Testis (tissue), 2 donors: ENCODE results near the gene PPP1R2.

Experiments used
- POLR2A ChIP-seq: fragments of 450-650 bp; IDR thresholded peaks from one replicate; pipeline ENCODE4 v1.6.1; 2017; ENCODE audit warnings: antibody characterized with exemption, mild to moderate bottlenecking, moderate library complexity
- TF ChIP-seq, protein P1 (sequence below), 3 experiments: fragments of 450-650 bp in 2 of 3; fragments of 200-600 bp in 1 of 3; sonication (generic) in 1 of 3; IDR thresholded peaks; one replicate each; pipeline ENCODE4 v1.5.1; 2016 to 2019; ENCODE audit warnings: antibody characterized with exemption in 3 of 3, mild to moderate bottlenecking in 2 of 3, moderate library complexity in 1 of 3

DNA sequence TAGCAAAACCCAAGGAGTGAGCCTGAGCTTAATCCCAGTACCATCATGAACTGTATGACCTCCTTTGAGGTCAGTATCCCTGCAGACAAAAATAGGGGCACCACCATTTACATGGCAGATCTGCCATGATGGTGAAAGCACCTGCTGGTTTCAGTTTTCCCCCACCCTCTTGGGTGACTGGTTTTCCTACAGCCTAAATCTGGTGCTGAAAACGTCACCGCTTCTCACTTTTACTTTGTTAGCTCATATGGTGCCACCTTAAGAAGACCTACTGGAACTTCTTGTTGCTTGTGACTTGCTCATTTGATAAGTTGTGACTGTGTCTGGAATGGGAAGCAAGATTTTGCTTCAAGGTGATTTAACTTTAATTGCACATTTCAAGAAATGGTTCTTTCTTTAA lies 5.1 kb downstream of the PPP1R2 start:
- TF ChIP-seq POLR2A = no peak
- TF ChIP-seq, protein P1, sequence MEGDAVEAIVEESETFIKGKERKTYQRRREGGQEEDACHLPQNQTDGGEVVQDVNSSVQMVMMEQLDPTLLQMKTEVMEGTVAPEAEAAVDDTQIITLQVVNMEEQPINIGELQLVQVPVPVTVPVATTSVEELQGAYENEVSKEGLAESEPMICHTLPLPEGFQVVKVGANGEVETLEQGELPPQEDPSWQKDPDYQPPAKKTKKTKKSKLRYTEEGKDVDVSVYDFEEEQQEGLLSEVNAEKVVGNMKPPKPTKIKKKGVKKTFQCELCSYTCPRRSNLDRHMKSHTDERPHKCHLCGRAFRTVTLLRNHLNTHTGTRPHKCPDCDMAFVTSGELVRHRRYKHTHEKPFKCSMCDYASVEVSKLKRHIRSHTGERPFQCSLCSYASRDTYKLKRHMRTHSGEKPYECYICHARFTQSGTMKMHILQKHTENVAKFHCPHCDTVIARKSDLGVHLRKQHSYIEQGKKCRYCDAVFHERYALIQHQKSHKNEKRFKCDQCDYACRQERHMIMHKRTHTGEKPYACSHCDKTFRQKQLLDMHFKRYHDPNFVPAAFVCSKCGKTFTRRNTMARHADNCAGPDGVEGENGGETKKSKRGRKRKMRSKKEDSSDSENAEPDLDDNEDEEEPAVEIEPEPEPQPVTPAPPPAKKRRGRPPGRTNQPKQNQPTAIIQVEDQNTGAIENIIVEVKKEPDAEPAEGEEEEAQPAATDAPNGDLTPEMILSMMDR (IDR thresholded peaks at IDR 0.05) = no peak
